Measurements from ENCODE around the gene WT1. TPM values are rescaled to one million over a fixed set of nuclear protein-coding genes. Genes with fewer than 3 reads are reported as not detected.

The WT1 gene
- total and polyA plus RNA-seq, 10 of the 15 experiments (the other 5 are each of a cell fraction or from before 2014, with no cell fraction given), result 0.07 to 0.37 (median 0.08) TPM; not detected in 7

GRCh38 chr11:32454993-32455392 is 19.7 kb upstream of the WT1 start (continued):
- TF ChIP-seq KDM1A (IDR thresholded peaks at IDR 0.05; ENCODE audit: borderline replicate concordance) (no peak), BCL3 (IDR thresholded peaks at IDR 0.05; ENCODE audit: borderline replicate concordance, insufficient read depth, low read depth, low read length, poor library complexity, severe bottlenecking) (no peak), NKRF (conservative IDR thresholded peaks at IDR 0.05) (no peak), SMC3 (IDR thresholded peaks at IDR 0.05; ENCODE audit: borderline replicate concordance, low read length) (no peak), GABPA (IDR thresholded peaks at IDR 0.05; ENCODE audit: low read depth) (no peak), CREB1 (IDR thresholded peaks at IDR 0.05; ENCODE audit: low read depth) (no peak), PML (IDR thresholded peaks at IDR 0.05; ENCODE audit: low read length) (no peak), EED (IDR thresholded peaks at IDR 0.05; ENCODE audit: low read depth) (no peak)
- TF ChIP-seq, protein P1, sequence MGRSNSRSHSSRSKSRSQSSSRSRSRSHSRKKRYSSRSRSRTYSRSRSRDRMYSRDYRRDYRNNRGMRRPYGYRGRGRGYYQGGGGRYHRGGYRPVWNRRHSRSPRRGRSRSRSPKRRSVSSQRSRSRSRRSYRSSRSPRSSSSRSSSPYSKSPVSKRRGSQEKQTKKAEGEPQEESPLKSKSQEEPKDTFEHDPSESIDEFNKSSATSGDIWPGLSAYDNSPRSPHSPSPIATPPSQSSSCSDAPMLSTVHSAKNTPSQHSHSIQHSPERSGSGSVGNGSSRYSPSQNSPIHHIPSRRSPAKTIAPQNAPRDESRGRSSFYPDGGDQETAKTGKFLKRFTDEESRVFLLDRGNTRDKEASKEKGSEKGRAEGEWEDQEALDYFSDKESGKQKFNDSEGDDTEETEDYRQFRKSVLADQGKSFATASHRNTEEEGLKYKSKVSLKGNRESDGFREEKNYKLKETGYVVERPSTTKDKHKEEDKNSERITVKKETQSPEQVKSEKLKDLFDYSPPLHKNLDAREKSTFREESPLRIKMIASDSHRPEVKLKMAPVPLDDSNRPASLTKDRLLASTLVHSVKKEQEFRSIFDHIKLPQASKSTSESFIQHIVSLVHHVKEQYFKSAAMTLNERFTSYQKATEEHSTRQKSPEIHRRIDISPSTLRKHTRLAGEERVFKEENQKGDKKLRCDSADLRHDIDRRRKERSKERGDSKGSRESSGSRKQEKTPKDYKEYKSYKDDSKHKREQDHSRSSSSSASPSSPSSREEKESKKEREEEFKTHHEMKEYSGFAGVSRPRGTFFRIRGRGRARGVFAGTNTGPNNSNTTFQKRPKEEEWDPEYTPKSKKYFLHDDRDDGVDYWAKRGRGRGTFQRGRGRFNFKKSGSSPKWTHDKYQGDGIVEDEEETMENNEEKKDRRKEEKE (IDR thresholded peaks at IDR 0.05), result no peak

Measured in GM12878 (cell line).